Kidney epithelial cell (primary cell): ENCODE data around the gene RNU6-9. TPM values are rescaled to one million over a fixed set of nuclear protein-coding genes. Genes with fewer than 3 reads are reported as not detected.
"Not testable (repeated sequence)": the region's sequence is repeated elsewhere in the genome, so short reads cannot be mapped to it uniquely, and the experiment has no call there.

ENCODE experiments used
- DNase-seq: peaks from one replicate; pipeline ENCODE4 v3.0.0-alpha.2; 2010; ENCODE audit warnings: low read depth
- H3K27me3 ChIP-seq: 2 replicates; pipeline ENCODE4 v1.6.0; 2011; ENCODE audit warnings: low read length; ENCODE audit not compliant: control insufficient read depth, insufficient read depth
- H3K36me3 ChIP-seq: 2 replicates; pipeline ENCODE4 v1.5.1; 2011; ENCODE audit warnings: low read length; ENCODE audit not compliant: control insufficient read depth, insufficient read depth
- H3K4me3 ChIP-seq: 2 replicates; pipeline ENCODE4 v1.5.1; 2011; ENCODE audit warnings: low read depth, mild to moderate bottlenecking, control low read depth, low read length
- CTCF ChIP-seq: IDR thresholded peaks from 2 replicates; pipeline ENCODE4 v1.5.1; 2011; ENCODE audit warnings: mild to moderate bottlenecking, moderate library complexity, low read length, control low read depth, inconsistent platforms; ENCODE audit not compliant: insufficient read depth, poor library complexity, severe bottlenecking
- total RNA-seq: library from RNA; depleted of rRNA; stranded (reverse); fragments of >200 nt; gene quantifications from 2 replicates; pipeline ENCODE4 v1.2.3, GENCODE V29; 2015

RNU6-9 gene
- total RNA-seq, 1 donor from 2014 or later, result not detected

GRCh38 chr19:850221-850978, 42.9 kb upstream of the RNU6-9 start:
- no peak for TF ChIP-seq CTCF

GRCh38 chr19:850979-851335, 42.3 kb upstream of the RNU6-9 start:
- Histone ChIP-seq H3K4me3 (no peak overlapping the region), H3K27me3 (peaks cover 55% of the 10 kb centered on the region), H3K36me3 (no peaks in the 10 kb centered on the region)
- no peak for TF ChIP-seq CTCF
- no peak for DNase-seq

More at GRCh38 chr19:850221-850978, 42.9 kb upstream of the RNU6-9 start:
- H3K27me3 ChIP-seq, result peaks cover 57% of the 10 kb centered on the region
- DNase-seq, result no peak
- no peak overlapping the region for H3K4me3 ChIP-seq
- no peaks in the 10 kb centered on the region for H3K36me3 ChIP-seq

- no peak within 1 kb of the TSS for H3K4me3 ChIP-seq
- no peak for DNase-seq
- TF ChIP-seq CTCF, result no peak
- peaks cover 42% of the 10 kb centered on the region for H3K27me3 ChIP-seq
- H3K36me3 ChIP-seq, result no peaks in the 10 kb centered on the region
These were observed 40.9 kb upstream of the RNU6-9 start, which contains the start of gene ELANE for GRCh38 chr19:852136-853013. ELANE (plus strand) TSS chr19:852303; CDS start chr19:852329, 26 bp downstream.

GRCh38 chr19:853014-853585, 40.2 kb upstream of the RNU6-9 start:
- no peak for DNase-seq
- Histone ChIP-seq H3K27me3 (peaks cover 35% of the 10 kb centered on the region), H3K4me3 (no peak overlapping the region), H3K36me3 (no peaks in the 10 kb centered on the region)
- TF ChIP-seq CTCF, result no peak

- not testable (repeated sequence) for DNase-seq, H3K36me3 ChIP-seq, H3K4me3 ChIP-seq
- peaks cover 31% of the 10 kb centered on the region for H3K27me3 ChIP-seq
These were observed 39.6 kb upstream of the RNU6-9 start for GRCh38 chr19:853614-854220.

GRCh38 chr19:854549-854948, 38.7 kb upstream of the RNU6-9 start:
- H3K36me3 ChIP-seq, result no peaks in the 10 kb centered on the region
- no peak for DNase-seq
- no peak overlapping the region for H3K4me3 ChIP-seq
- peaks cover 36% of the 10 kb centered on the region for H3K27me3 ChIP-seq
- no peak for TF ChIP-seq CTCF
